Activated B cell treated with CpG ODN at 0.5 μM for 24 hours (primary cell): ENCODE data around the gene F2R. TPM values are rescaled to one million over a fixed set of nuclear protein-coding genes. Genes with fewer than 3 reads are reported as not detected.

Experiments used
- ATAC-seq: fragments of 200-7000 bp; cut with Tn5 transposase; one replicate; pipeline ENCODE4 v1.10.0; 2021; ENCODE audit warnings: low read depth, mild to moderate bottlenecking, moderate library complexity
- CTCF ChIA-PET: fragments of 350-600 bp; sonication (Branson Sonifier 250); formaldehyde crosslinking; loops from one replicate; lab custom pipeline; 2021; ENCODE audit warnings: antibody characterized with exemption; lab: Charles Lee
- POLR2A ChIA-PET: fragments of 350-600 bp; sonication (Branson Sonifier 250); formaldehyde crosslinking; loops from one replicate; lab custom pipeline; 2021; ENCODE audit warnings: antibody characterized with exemption; lab: Charles Lee
- DNase-seq: peaks from one replicate; pipeline ENCODE4 v3.0.0; 2022
- H3K27ac Mint-ChIP-seq: one replicate; pipeline ENCODE4 v1.8.0; 2020; ENCODE audit warnings: mixed read lengths
- H3K27me3 Mint-ChIP-seq: one replicate; pipeline ENCODE4 v1.8.0; 2021; ENCODE audit warnings: mixed read lengths
- H3K36me3 Mint-ChIP-seq: one replicate; pipeline ENCODE4 v1.8.0; 2021; ENCODE audit warnings: low read depth, mixed read lengths
- H3K4me1 Mint-ChIP-seq: one replicate; pipeline ENCODE4 v1.8.0; 2021; ENCODE audit warnings: mixed read lengths
- H3K4me3 Mint-ChIP-seq: one replicate; pipeline ENCODE4 v1.8.0; 2020; ENCODE audit warnings: mild to moderate bottlenecking, mixed read lengths
- H3K9me3 Mint-ChIP-seq: one replicate; pipeline ENCODE4 v1.8.0; 2020; ENCODE audit warnings: mixed read lengths
- CTCF ChIP-seq: fragments of 200-600 bp; IDR thresholded peaks from one replicate; pipeline ENCODE4 v1.8.0; 2022; ENCODE audit warnings: antibody characterized with exemption, mild to moderate bottlenecking
- intact Hi-C: fragments of 100-400 bp; cut with micrococcal nuclease; formaldehyde crosslinking; loops from one replicate; pipeline ENCODE4 v1.15.1; 2024
- total RNA-seq: library from RNA; stranded (reverse); gene quantifications from 2 replicates; pipeline ENCODE4 v1.2.3, GENCODE V29; 2022

F2R gene
- total RNA-seq, 1 donor from 2014 or later = 0.18 TPM

- POLR2A ChIA-PET = no interaction called here
- CTCF ChIA-PET = no interaction called here
- no peaks in the 10 kb centered on the region for H3K9me3 Mint-ChIP-seq
- DNase-seq = no peak
- H3K27me3 Mint-ChIP-seq = no peaks in the 10 kb centered on the region
- peaks cover 4% of the 10 kb centered on the region for H3K36me3 Mint-ChIP-seq
- intact Hi-C loops = no loop called here
- H3K4me3 Mint-ChIP-seq = no peak overlapping the region
- H3K27ac Mint-ChIP-seq = no peak overlapping the region
- peaks cover 10% of the 10 kb centered on the region for H3K4me1 Mint-ChIP-seq
- TF ChIP-seq CTCF = no peak
- ATAC-seq = no peak
Measured at GRCh38 chr5:76681287-76681686, 34.6 kb upstream of the F2R start.

GRCh38 chr5:76682387-76682786, 33.5 kb upstream of the F2R start:
- DNase-seq (no peak), ATAC-seq (no peak)
- Mint-ChIP-seq H3K27me3 (no peaks in the 10 kb centered on the region), H3K4me1 (peaks cover 10% of the 10 kb centered on the region), H3K27ac (no peak overlapping the region), H3K9me3 (no peaks in the 10 kb centered on the region), H3K36me3 (peaks cover 5% of the 10 kb centered on the region), H3K4me3 (no peak overlapping the region)
- no peak for TF ChIP-seq CTCF
- CTCF ChIA-PET = no interaction called here
- POLR2A ChIA-PET = no interaction called here
- intact Hi-C loops = no loop called here

- peaks cover 10% of the 10 kb centered on the region for H3K4me1 Mint-ChIP-seq
- no peak for TF ChIP-seq CTCF
- ATAC-seq = no peak
- no peak for DNase-seq
- H3K36me3 Mint-ChIP-seq = peaks cover 5% of the 10 kb centered on the region
- no peaks in the 10 kb centered on the region for H3K27me3 Mint-ChIP-seq
- H3K27ac Mint-ChIP-seq = no peak overlapping the region
- CTCF ChIA-PET = no interaction called here
- POLR2A ChIA-PET = no interaction called here
- H3K9me3 Mint-ChIP-seq = no peaks in the 10 kb centered on the region
- H3K4me3 Mint-ChIP-seq = no peak overlapping the region
- intact Hi-C loops = no loop called here
Measured at GRCh38 chr5:76683816-76684731, 31.9 kb upstream of the F2R start.

- H3K9me3 Mint-ChIP-seq = no peaks in the 10 kb centered on the region
- H3K4me3 Mint-ChIP-seq = no peak overlapping the region
- peaks cover 10% of the 10 kb centered on the region for H3K4me1 Mint-ChIP-seq
- ATAC-seq = no peak
- CTCF ChIA-PET = no interaction called here
- POLR2A ChIA-PET = interaction anchor here (0.5 kb wide), 1 partner anchor 413 kb away, joined by 3 read pairs; no protein-coding TSS in a partner anchor
- H3K27me3 Mint-ChIP-seq = no peaks in the 10 kb centered on the region
- H3K36me3 Mint-ChIP-seq = peaks cover 5% of the 10 kb centered on the region
- no peak overlapping the region for H3K27ac Mint-ChIP-seq
- intact Hi-C loops = no loop called here
- no peak for DNase-seq
- no peak for TF ChIP-seq CTCF
Measured at GRCh38 chr5:76684756-76685519, 31.0 kb upstream of the F2R start.

GRCh38 chr5:76685704-76686103, 30.2 kb upstream of the F2R start:
- Mint-ChIP-seq H3K36me3 (peaks cover 5% of the 10 kb centered on the region), H3K27me3 (no peaks in the 10 kb centered on the region), H3K4me3 (no peak overlapping the region), H3K9me3 (no peaks in the 10 kb centered on the region), H3K27ac (no peak overlapping the region), H3K4me1 (peaks cover 10% of the 10 kb centered on the region)
- ChIA-PET CTCF (no interaction called here), POLR2A (no interaction called here)
- no peak for ATAC-seq
- intact Hi-C loops = no loop called here
- DNase-seq = no peak
- no peak for TF ChIP-seq CTCF
